Karpas-422 (cell line): ENCODE data around the gene TPSG1. TPM values are rescaled to one million over a fixed set of nuclear protein-coding genes. Genes with fewer than 3 reads are reported as not detected.
"Not testable (repeated sequence)": the region's sequence is repeated elsewhere in the genome, so short reads cannot be mapped to it uniquely, and the experiment has no call there.

Experiments used
- DNase-seq: peaks from one replicate; pipeline ENCODE4 v3.0.0-alpha.2; 2015
- H2AFZ ChIP-seq: fragments of 200-600 bp; sonication (generic); 2 replicates; pipeline ENCODE4 v1.6.1; 2014; ENCODE audit warnings: antibody characterized with exemption, low read length, mixed read lengths
- H3K27ac ChIP-seq: fragments of 200-600 bp; sonication (generic); 2 replicates; pipeline ENCODE4 v1.5.1; 2014; ENCODE audit warnings: mild to moderate bottlenecking, low read length, moderate library complexity
- H3K27me3 ChIP-seq: fragments of 200-600 bp; sonication (generic); 2 replicates; pipeline ENCODE4 v1.6.1; 2014; ENCODE audit warnings: low read length, mixed read lengths
- H3K36me3 ChIP-seq: fragments of 200-600 bp; sonication (generic); 2 replicates; pipeline ENCODE4 v1.6.1; 2014; ENCODE audit warnings: low read length, mixed read lengths; ENCODE audit not compliant: insufficient read depth
- H3K4me1 ChIP-seq: fragments of 200-600 bp; sonication (generic); 2 replicates; pipeline ENCODE4 v1.6.1; 2014; ENCODE audit warnings: mild to moderate bottlenecking, low read length, mixed read lengths
- H3K4me2 ChIP-seq: fragments of 200-600 bp; sonication (generic); 2 replicates; pipeline ENCODE4 v1.6.1; 2014; ENCODE audit warnings: low read length, low read depth, mild to moderate bottlenecking; ENCODE audit not compliant: poor library complexity, severe bottlenecking
- H3K4me3 ChIP-seq: fragments of 200-600 bp; sonication (generic); 2 replicates; pipeline ENCODE4 v1.5.1; 2014; ENCODE audit warnings: mild to moderate bottlenecking, antibody characterized with exemption, low read length, mixed read lengths
- H3K79me2 ChIP-seq: fragments of 200-600 bp; sonication (generic); 2 replicates; pipeline ENCODE4 v1.6.1; 2014; ENCODE audit warnings: mild to moderate bottlenecking, low read length, mixed read lengths
- H3K9ac ChIP-seq: fragments of 200-600 bp; sonication (generic); 2 replicates; pipeline ENCODE4 v1.6.0; 2014; ENCODE audit warnings: low read length
- H3K9me2 ChIP-seq: fragments of 200-600 bp; sonication (generic), shearing (Covaris generic); replicated peaks from 2 replicates; pipeline ENCODE4 v1.6.0; 2014; ENCODE audit warnings: mild to moderate bottlenecking, low read length, moderate library complexity; ENCODE audit not compliant: insufficient read depth
- H3K9me3 ChIP-seq: fragments of 300-700, 200-600 bp; sonication (generic); 2 replicates; pipeline ENCODE4 v1.6.1; 2014; ENCODE audit warnings: low read length, mixed read lengths
- H4K20me1 ChIP-seq: fragments of 200-600 bp; sonication (generic); 2 replicates; pipeline ENCODE4 v1.6.1; 2014; ENCODE audit warnings: mild to moderate bottlenecking, antibody characterized with exemption, low read length, low read depth; ENCODE audit not compliant: insufficient read depth
- total RNA-seq: library from RNA; depleted of rRNA; stranded (reverse); fragments of >200 nt; shearing (Covaris generic); gene quantifications from 2 replicates; pipeline ENCODE4 v1.2.3, GENCODE V29; 2014; ENCODE audit warnings: low replicate concordance

Gene TPSG1
- total RNA-seq, 1 experiment from 2014 or later, result not detected

DNA sequence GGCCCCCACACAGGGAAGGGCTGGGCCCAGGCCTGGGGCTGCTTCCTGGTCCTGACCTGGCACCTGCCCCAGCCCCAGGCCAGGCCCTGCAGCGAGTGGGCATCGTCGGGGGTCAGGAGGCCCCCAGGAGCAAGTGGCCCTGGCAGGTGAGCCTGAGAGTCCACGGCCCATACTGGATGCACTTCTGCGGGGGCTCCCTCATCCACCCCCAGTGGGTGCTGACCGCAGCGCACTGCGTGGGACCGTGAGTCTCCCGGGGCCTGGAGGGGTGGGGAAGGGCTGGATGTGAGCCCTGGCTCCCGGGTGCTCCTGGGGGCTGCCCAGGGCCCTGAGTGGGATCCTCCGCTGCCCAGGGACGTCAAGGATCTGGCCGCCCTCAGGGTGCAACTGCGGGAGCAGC lies 16.0 kb upstream of the TPSG1 start:
- H3K4me1 ChIP-seq, H3K9me2 ChIP-seq, H3K9me3 ChIP-seq, H2AFZ ChIP-seq, DNase-seq, H3K4me2 ChIP-seq, H4K20me1 ChIP-seq, H3K9ac ChIP-seq, H3K79me2 ChIP-seq, H3K36me3 ChIP-seq, H3K4me3 ChIP-seq, H3K27me3 ChIP-seq, H3K27ac ChIP-seq: not testable (repeated sequence)

DNA sequence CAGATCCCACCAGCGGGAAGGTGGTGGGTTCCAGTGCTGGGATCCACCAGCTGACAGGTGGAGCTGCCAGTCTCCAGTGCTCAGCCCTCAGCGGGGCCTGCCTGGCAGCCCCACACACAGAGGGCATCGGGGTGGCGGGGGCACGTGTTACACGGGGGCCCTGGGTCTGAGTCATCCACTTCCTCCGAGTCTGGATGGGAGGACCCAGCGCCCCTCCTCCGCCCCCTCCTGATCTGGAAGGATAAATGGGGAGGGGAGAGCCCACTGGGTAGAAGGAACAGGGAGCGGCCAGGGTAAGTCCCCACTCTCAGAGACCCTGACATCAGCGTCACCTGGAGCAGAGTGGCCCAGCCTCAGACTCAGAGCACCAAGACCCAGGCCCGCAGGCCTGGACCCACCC lies 15.4 kb upstream of the TPSG1 start, which contains the start of gene TPSAB1:
Gene TPSAB1 (plus strand): TSS at position 270 of the 400 bp plus-strand sequence. CDS start 234 bp downstream, outside the sequence.
- not testable (repeated sequence) for H3K79me2 ChIP-seq, H2AFZ ChIP-seq, H3K9ac ChIP-seq, H3K4me3 ChIP-seq, H3K27me3 ChIP-seq, DNase-seq, H3K36me3 ChIP-seq, H3K9me3 ChIP-seq, H3K4me1 ChIP-seq, H3K27ac ChIP-seq, H4K20me1 ChIP-seq, H3K9me2 ChIP-seq, H3K4me2 ChIP-seq

DNA sequence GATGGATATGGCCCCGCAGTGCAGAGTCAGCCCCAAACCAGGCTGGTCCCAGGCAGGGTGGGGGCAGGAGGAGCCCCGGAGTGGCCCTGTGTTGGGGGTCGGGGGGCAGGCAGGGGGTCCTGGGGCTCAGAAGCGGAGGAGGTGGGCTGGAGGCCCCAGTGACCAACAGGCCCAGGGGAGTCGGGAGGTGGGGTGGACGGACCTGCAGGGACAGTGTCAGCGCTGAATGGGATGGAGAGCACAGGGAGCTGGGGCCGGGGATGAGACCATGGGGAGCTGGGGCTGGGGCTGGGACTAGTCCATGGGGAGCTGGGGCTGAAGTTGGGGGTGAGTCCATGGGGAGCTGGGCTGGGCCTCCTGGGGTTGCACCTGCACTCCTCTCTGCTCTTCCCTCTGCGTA lies 14.5 kb upstream of the TPSG1 start:
- H3K79me2 ChIP-seq, H3K9ac ChIP-seq, H3K4me2 ChIP-seq, H4K20me1 ChIP-seq, H3K36me3 ChIP-seq, H3K27me3 ChIP-seq, H3K9me2 ChIP-seq, DNase-seq, H2AFZ ChIP-seq, H3K9me3 ChIP-seq, H3K27ac ChIP-seq, H3K4me1 ChIP-seq, H3K4me3 ChIP-seq: not testable (repeated sequence)

DNA sequence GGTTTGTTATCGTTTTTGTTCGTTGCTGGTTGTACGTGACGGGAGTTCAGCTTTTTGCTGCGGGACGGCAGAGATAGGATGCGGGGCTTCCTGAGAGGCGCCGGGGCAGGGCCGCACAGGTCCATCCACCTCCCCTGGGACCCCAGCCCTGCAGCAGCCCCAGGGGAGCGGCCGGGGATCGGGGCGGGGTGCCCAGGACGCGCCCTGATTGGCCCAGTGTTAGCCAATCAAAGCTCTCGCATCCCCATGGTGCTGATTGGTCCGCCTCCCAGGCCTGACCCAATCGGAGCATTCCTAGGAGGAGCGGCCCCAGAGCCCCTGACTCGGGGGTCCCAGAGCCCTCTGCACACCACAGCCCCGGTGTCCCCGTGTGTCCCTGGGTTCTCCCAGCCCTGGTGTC lies 13.8 kb upstream of the TPSG1 start:
- H3K9me2 ChIP-seq, H3K79me2 ChIP-seq, H3K4me3 ChIP-seq, H3K9ac ChIP-seq, DNase-seq, H3K36me3 ChIP-seq, H3K27me3 ChIP-seq, H4K20me1 ChIP-seq, H2AFZ ChIP-seq, H3K27ac ChIP-seq, H3K4me1 ChIP-seq, H3K4me2 ChIP-seq, H3K9me3 ChIP-seq: not testable (repeated sequence)

DNA sequence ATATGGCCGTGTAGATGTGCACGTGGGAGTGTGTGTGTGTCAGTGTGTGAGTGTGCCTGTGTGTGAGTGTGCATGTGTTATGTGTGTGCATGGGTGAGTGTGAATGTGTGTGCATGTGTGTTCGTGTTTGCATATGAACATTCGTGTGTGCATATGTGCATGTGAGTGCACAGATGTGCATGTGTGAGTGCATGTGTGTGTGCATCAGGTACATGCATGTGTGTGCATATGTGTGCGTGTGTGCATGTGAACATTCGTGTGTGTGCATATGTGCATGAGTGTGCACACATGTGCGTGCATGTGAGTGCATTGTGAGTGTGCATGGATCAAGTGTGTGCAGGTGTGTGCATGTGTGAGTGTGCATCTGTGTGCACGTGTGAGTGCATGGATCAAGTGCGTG lies 12.9 kb upstream of the TPSG1 start:
- Histone ChIP-seq H3K4me1 (no peaks in the 10 kb centered on the region), H3K9me2 (no peaks in the 10 kb centered on the region), H3K4me2 (no peak overlapping the region)

DNA sequence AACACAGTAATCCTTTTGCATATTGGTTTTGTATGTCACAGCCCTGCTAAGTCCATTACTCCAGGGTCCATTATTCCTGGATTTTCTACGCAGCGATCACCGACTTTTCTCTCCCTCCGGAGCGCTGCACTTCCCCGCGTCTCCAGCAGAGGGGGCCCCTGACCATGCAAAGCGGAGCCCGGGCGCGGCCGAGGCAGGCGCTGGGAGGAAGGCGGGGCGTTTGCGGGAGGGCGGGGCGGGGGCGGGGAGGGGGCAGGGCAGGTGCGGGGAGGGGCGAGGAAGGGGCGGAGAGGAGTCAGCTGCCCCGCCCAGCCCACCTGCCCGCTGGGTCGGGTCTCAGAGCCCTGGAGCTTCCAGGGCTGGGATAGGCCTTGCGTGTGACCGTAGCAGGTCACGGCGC lies 11.6 kb upstream of the TPSG1 start:
- not testable (repeated sequence) for H3K9ac ChIP-seq, H3K9me3 ChIP-seq, H3K4me3 ChIP-seq, H4K20me1 ChIP-seq, DNase-seq, H3K27ac ChIP-seq, H3K4me2 ChIP-seq, H3K4me1 ChIP-seq, H3K9me2 ChIP-seq, H3K36me3 ChIP-seq, H2AFZ ChIP-seq, H3K79me2 ChIP-seq, H3K27me3 ChIP-seq

More for the DNA sequence above, 12.9 kb upstream of the TPSG1 start:
- H3K79me2 ChIP-seq, result no peaks in the 10 kb centered on the region
- no peak overlapping the region for H3K4me3 ChIP-seq
- H2AFZ ChIP-seq, result no peak overlapping the region
- H3K36me3 ChIP-seq, result no peaks in the 10 kb centered on the region
- H3K9ac ChIP-seq, result no peak overlapping the region
- no peak overlapping the region for H3K27ac ChIP-seq
- no peaks in the 10 kb centered on the region for H3K9me3 ChIP-seq
- DNase-seq, result peak; percentile 2
- H4K20me1 ChIP-seq, result no peaks in the 10 kb centered on the region
- no peaks in the 10 kb centered on the region for H3K27me3 ChIP-seq

DNA sequence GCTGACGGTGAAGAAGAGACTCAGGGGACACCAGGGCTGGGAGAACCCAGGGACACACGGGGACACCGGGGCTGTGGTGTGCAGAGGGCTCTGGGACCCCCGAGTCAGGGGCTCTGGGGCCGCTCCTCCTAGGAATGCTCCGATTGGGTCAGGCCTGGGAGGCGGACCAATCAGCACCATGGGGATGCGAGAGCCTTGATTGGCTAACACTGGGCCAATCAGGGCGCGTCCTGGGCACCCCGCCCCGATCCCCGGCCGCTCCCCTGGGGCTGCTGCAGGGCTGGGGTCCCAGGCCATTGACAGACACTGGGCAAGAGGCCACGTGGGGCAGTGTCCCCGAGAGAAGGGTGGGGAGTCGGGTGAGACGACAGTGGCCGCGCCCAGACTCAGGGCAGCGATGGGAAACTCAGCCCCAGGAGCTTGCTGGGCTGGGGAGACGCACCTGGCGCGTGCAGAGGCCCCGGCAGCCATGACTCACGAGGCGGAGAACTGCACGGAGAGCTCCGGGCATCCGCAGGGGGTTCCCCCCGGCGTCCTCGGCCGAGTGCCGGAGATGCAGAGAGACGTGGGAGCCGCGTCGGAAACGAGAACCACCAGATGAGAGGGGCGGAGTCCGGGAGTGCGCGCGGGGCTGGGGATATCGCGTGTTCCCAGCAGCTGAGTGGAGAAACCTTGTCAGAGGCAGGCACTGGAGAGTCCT lies 7.1 kb upstream of the TPSG1 start:
- not testable (repeated sequence) for H3K27ac ChIP-seq, DNase-seq, H4K20me1 ChIP-seq, H3K9ac ChIP-seq, H3K4me3 ChIP-seq, H3K36me3 ChIP-seq, H3K79me2 ChIP-seq, H3K4me2 ChIP-seq, H3K27me3 ChIP-seq, H3K4me1 ChIP-seq, H3K9me2 ChIP-seq, H3K9me3 ChIP-seq, H2AFZ ChIP-seq

DNA sequence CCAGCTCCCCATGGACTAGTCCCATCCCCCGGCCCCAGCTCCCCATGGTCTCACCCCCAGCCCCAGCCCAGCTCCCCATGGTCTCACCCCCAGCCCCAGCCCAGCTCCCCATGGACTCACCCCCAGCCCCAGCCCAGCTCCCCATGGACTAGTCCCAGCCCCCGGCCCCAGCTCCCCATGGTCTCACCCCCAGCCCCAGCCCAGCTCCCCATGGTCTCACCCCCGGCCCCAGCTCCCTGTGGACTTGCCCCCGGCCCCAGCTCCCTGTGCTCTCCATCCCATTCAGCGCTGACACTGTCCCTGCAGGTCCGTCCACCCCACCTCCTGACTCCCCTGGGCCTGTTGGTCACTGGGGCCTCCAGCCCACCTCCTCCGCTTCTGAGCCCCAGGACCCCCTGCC lies 6.2 kb upstream of the TPSG1 start:
- not testable (repeated sequence) for H3K4me3 ChIP-seq, H3K79me2 ChIP-seq, H3K9ac ChIP-seq, H3K4me1 ChIP-seq, H3K4me2 ChIP-seq, H2AFZ ChIP-seq, H3K36me3 ChIP-seq, H3K9me3 ChIP-seq, H3K9me2 ChIP-seq, H3K27me3 ChIP-seq, H3K27ac ChIP-seq, DNase-seq, H4K20me1 ChIP-seq
